HAP-1 (cell line): ENCODE data around the gene CIB4.

Experiments used
- DNase-seq, 2 experiments: peaks; one replicate each; pipeline ENCODE4 v3.0.0-alpha.2; 2016 to 2020; ENCODE audit warnings: low spot score in 2 of 2
- H3K27me3 ChIP-seq: fragments of 250-450 bp; sonication (Bioruptor Pico); 2 replicates; pipeline ENCODE4 v1.5.1; 2020; ENCODE audit warnings: low read depth, mild to moderate bottlenecking, moderate library complexity
- H3K36me3 ChIP-seq: fragments of 250-450 bp; sonication (Bioruptor Pico); replicated peaks from 2 replicates; pipeline ENCODE4 v1.5.1; 2020; ENCODE audit warnings: mild to moderate bottlenecking
- H3K4me1 ChIP-seq: fragments of 250-450 bp; sonication (Bioruptor Pico); 2 replicates; pipeline ENCODE4 v1.5.1; 2020; ENCODE audit warnings: mild to moderate bottlenecking
- H3K4me3 ChIP-seq: fragments of 250-450 bp; sonication (Bioruptor Pico); 2 replicates; pipeline ENCODE4 v1.5.1; 2020; ENCODE audit warnings: mild to moderate bottlenecking, moderate library complexity
- H3K9me3 ChIP-seq: fragments of 250-450 bp; sonication (Bioruptor Pico); 2 replicates; pipeline ENCODE4 v1.5.1; 2020; ENCODE audit warnings: mild to moderate bottlenecking, moderate library complexity
- in situ Hi-C: fragments of 300-500 bp; cut with MboI; formaldehyde crosslinking; loops from 3 replicates; pipeline ENCODE4 v1.14.3; 2020; ENCODE audit warnings: low sequenced_read_pairs, inconsistent platforms, mixed read lengths

The CIB4 gene

GRCh38 chr2:26630669-26631360 lies 10.4 kb downstream of the CIB4 start:
- H3K27me3 ChIP-seq, result no peaks in the 10 kb centered on the region
- no peak for DNase-seq
- no peaks in the 10 kb centered on the region for H3K36me3 ChIP-seq
- no peaks in the 10 kb centered on the region for H3K4me1 ChIP-seq
- no peak overlapping the region for H3K4me3 ChIP-seq
- in situ Hi-C loops, result no loop called here
- no peaks in the 10 kb centered on the region for H3K9me3 ChIP-seq

GRCh38 chr2:26630235-26630634 lies 10.9 kb downstream of the CIB4 start:
- in situ Hi-C loops, result no loop called here
- no peak overlapping the region for H3K4me3 ChIP-seq
- H3K4me1 ChIP-seq, result no peaks in the 10 kb centered on the region
- no peaks in the 10 kb centered on the region for H3K36me3 ChIP-seq
- no peaks in the 10 kb centered on the region for H3K27me3 ChIP-seq
- no peak for DNase-seq
- H3K9me3 ChIP-seq, result no peaks in the 10 kb centered on the region

- Histone ChIP-seq H3K4me1 (no peaks in the 10 kb centered on the region), H3K4me3 (no peak overlapping the region), H3K9me3 (no peaks in the 10 kb centered on the region), H3K36me3 (no peaks in the 10 kb centered on the region), H3K27me3 (no peaks in the 10 kb centered on the region)
- DNase-seq, result no peak
- in situ Hi-C loops, result no loop called here
Measured at GRCh38 chr2:26629751-26630150, 11.4 kb downstream of the CIB4 start.

- no peaks in the 10 kb centered on the region for H3K9me3 ChIP-seq
- no peaks in the 10 kb centered on the region for H3K27me3 ChIP-seq
- in situ Hi-C loops, result no loop called here
- no peak for DNase-seq
- H3K4me1 ChIP-seq, result no peaks in the 10 kb centered on the region
- no peak overlapping the region for H3K4me3 ChIP-seq
- H3K36me3 ChIP-seq, result no peaks in the 10 kb centered on the region
Measured at GRCh38 chr2:26629346-26629630, 11.9 kb downstream of the CIB4 start.

GRCh38 chr2:26628561-26629345 lies 12.4 kb downstream of the CIB4 start:
- H3K4me1 ChIP-seq, result no peaks in the 10 kb centered on the region
- no peaks in the 10 kb centered on the region for H3K9me3 ChIP-seq
- DNase-seq, result no peak
- H3K27me3 ChIP-seq, result no peaks in the 10 kb centered on the region
- in situ Hi-C loops, result no loop called here
- H3K36me3 ChIP-seq, result no peaks in the 10 kb centered on the region
- no peak overlapping the region for H3K4me3 ChIP-seq

- H3K4me3 ChIP-seq, result no peak overlapping the region
- H3K4me1 ChIP-seq, result no peaks in the 10 kb centered on the region
- no peak for DNase-seq
- no peaks in the 10 kb centered on the region for H3K27me3 ChIP-seq
- no peaks in the 10 kb centered on the region for H3K9me3 ChIP-seq
- in situ Hi-C loops, result no loop called here
- H3K36me3 ChIP-seq, result no peaks in the 10 kb centered on the region
Measured at GRCh38 chr2:26627350-26628105, 13.6 kb downstream of the CIB4 start.

GRCh38 chr2:26626606-26627005 lies 14.6 kb downstream of the CIB4 start:
- H3K4me1 ChIP-seq, result no peaks in the 10 kb centered on the region
- no peaks in the 10 kb centered on the region for H3K36me3 ChIP-seq
- in situ Hi-C loops, result no loop called here
- no peak for DNase-seq
- no peaks in the 10 kb centered on the region for H3K9me3 ChIP-seq
- H3K4me3 ChIP-seq, result no peak overlapping the region
- H3K27me3 ChIP-seq, result no peaks in the 10 kb centered on the region

- no peak for DNase-seq
- in situ Hi-C loops, result no loop called here
- Histone ChIP-seq H3K36me3 (no peaks in the 10 kb centered on the region), H3K27me3 (no peaks in the 10 kb centered on the region; the same call in 1 of the 2 replicates), H3K4me3 (no peak overlapping the region), H3K4me1 (no peaks in the 10 kb centered on the region), H3K9me3 (no peaks in the 10 kb centered on the region)
Measured at GRCh38 chr2:26623541-26624495, 17.3 kb downstream of the CIB4 start.

- no peaks in the 10 kb centered on the region for H3K4me1 ChIP-seq
- in situ Hi-C loops, result no loop called here
- peaks cover 3% of the 10 kb centered on the region for H3K27me3 ChIP-seq
- no peaks in the 10 kb centered on the region for H3K36me3 ChIP-seq
- H3K9me3 ChIP-seq, result no peaks in the 10 kb centered on the region
- DNase-seq, result no peak
- H3K4me3 ChIP-seq, result no peak overlapping the region
Measured at GRCh38 chr2:26621469-26622199, 19.5 kb downstream of the CIB4 start.

- Histone ChIP-seq H3K9me3 (no peaks in the 10 kb centered on the region), H3K36me3 (no peaks in the 10 kb centered on the region), H3K27me3 (peaks cover 3% of the 10 kb centered on the region), H3K4me1 (no peaks in the 10 kb centered on the region), H3K4me3 (no peak overlapping the region)
- in situ Hi-C loops, result no loop called here
- no peak for DNase-seq
Measured at GRCh38 chr2:26620031-26620605, 21.0 kb downstream of the CIB4 start.

GRCh38 chr2:26619521-26619951 lies 21.6 kb downstream of the CIB4 start:
- Histone ChIP-seq H3K9me3 (no peaks in the 10 kb centered on the region), H3K27me3 (peaks cover 3% of the 10 kb centered on the region), H3K36me3 (no peaks in the 10 kb centered on the region), H3K4me1 (no peaks in the 10 kb centered on the region), H3K4me3 (no peak overlapping the region)
- no peak for DNase-seq
- in situ Hi-C loops, result no loop called here

GRCh38 chr2:26619096-26619495 lies 22.1 kb downstream of the CIB4 start:
- Histone ChIP-seq H3K4me3 (no peak overlapping the region), H3K27me3 (peaks cover 3% of the 10 kb centered on the region), H3K4me1 (no peaks in the 10 kb centered on the region), H3K9me3 (no peaks in the 10 kb centered on the region), H3K36me3 (no peaks in the 10 kb centered on the region)
- in situ Hi-C loops, result no loop called here
- no peak for DNase-seq
